Uterus (tissue), 4 donors: ENCODE results near the gene LAMB3. TPM values are rescaled to one million over a fixed set of nuclear protein-coding genes. Genes with fewer than 3 reads are reported as not detected.

ENCODE experiments used
- DNase-seq, 2 donors: peaks; one replicate each; pipeline ENCODE4 v3.0.0-alpha.2; 2019 to 2020
- H3K27ac ChIP-seq, 2 donors: fragments of 200-600 bp; sonication (generic); 1 replicate in 1 of 2; 2 replicates in 1 of 2; pipeline ENCODE4 v1.5.1; 2016 to 2018
- H3K27me3 ChIP-seq, 2 donors: fragments of 200-600 bp; sonication (generic); one replicate each; pipeline ENCODE4 v1.5.1; 2018 to 2019; ENCODE audit warnings: control low read depth in 1 of 2
- H3K36me3 ChIP-seq, 2 donors: fragments of 200-600 bp; sonication (generic); one replicate each; pipeline ENCODE4 v1.5.1; 2019; ENCODE audit warnings: control low read depth in 1 of 2
- H3K4me1 ChIP-seq, 2 donors: fragments of 200-600 bp; sonication (generic); one replicate each; pipeline ENCODE4 v1.5.1; 2018 to 2019; ENCODE audit warnings: control low read depth in 1 of 2
- H3K4me3 ChIP-seq, 2 donors: fragments of 200-600 bp; sonication (generic); 1 replicate in 1 of 2; 2 replicates in 1 of 2; pipeline ENCODE4 v1.5.1; 2018 to 2019; ENCODE audit warnings: mild to moderate bottlenecking in 1 of 2
- H3K9me3 ChIP-seq, 2 donors: fragments of 200-600 bp; sonication (generic); one replicate each; pipeline ENCODE4 v1.5.1; 2019; ENCODE audit warnings: control low read depth in 1 of 2
- POLR2A ChIP-seq, 2 donors: fragments of 450-650 bp; IDR thresholded peaks; one replicate each; pipeline ENCODE4 v1.6.1; 2016; ENCODE audit warnings: antibody characterized with exemption in 2 of 2, mild to moderate bottlenecking in 1 of 2, moderate library complexity in 1 of 2
- intact Hi-C: fragments of 100-400 bp; cut with DNase I; formaldehyde crosslinking; loops from one replicate; pipeline ENCODE4 v1.15.1; 2023; ENCODE audit warnings: low total_unique reads
- total RNA-seq, 4 donors: library from RNA; depleted of rRNA in 3 of 4; stranded (reverse); fragments of >200 nt in 3 of 4; gene quantifications; one replicate each; pipeline versions ENCODE4 v1.1.0 to v1.2.4, GENCODE V29; 2014 to 2023
- TF ChIP-seq, protein P1 (sequence below), 4 experiments: fragments of 200-600 bp in 2 of 4; fragments of 450-650 bp in 2 of 4; sonication (generic) in 2 of 4; IDR thresholded peaks; one replicate each; pipeline ENCODE4 v1.5.1; 2016 to 2019; ENCODE audit warnings: antibody characterized with exemption in 4 of 4, mild to moderate bottlenecking in 2 of 4, moderate library complexity in 1 of 4
- donor health status: DM: yes; HTN: yes; CAD: no.

The LAMB3 gene
- total RNA-seq, 4 donors from 2014 or later, result under 0.01 to 17.4 (median 0.37) TPM; not detected in 1

DNA sequence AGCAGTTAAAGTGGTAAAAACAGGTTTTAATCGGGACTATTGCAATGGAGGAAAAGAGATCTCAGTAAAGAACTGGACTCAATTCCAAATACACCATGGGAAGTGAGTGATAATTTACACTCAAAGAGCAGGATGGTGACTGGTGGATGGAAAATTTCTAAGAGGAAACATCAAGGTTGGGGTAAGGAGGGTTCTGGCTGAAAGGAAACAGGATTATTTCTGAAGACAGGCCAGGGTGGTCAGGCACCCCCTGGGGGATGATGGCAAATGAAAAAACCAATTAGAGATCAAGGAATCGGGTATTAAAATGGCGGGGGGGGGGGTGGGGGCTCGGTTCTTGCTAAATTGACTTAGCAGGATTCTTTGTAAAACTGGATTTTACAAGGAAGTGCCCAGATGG, 40.1 kb upstream of the LAMB3 start:
- TF ChIP-seq POLR2A (IDR thresholded peaks at IDR 0.05), result no peak
- TF ChIP-seq, protein P1, sequence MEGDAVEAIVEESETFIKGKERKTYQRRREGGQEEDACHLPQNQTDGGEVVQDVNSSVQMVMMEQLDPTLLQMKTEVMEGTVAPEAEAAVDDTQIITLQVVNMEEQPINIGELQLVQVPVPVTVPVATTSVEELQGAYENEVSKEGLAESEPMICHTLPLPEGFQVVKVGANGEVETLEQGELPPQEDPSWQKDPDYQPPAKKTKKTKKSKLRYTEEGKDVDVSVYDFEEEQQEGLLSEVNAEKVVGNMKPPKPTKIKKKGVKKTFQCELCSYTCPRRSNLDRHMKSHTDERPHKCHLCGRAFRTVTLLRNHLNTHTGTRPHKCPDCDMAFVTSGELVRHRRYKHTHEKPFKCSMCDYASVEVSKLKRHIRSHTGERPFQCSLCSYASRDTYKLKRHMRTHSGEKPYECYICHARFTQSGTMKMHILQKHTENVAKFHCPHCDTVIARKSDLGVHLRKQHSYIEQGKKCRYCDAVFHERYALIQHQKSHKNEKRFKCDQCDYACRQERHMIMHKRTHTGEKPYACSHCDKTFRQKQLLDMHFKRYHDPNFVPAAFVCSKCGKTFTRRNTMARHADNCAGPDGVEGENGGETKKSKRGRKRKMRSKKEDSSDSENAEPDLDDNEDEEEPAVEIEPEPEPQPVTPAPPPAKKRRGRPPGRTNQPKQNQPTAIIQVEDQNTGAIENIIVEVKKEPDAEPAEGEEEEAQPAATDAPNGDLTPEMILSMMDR (IDR thresholded peaks at IDR 0.05), result no peak
- no peak for DNase-seq
- Histone ChIP-seq H3K36me3 (no peaks in the 10 kb centered on the region), H3K27me3 (no peaks in the 10 kb centered on the region), H3K4me3 (no peak overlapping the region), H3K4me1 (no peaks in the 10 kb centered on the region), H3K9me3 (no peaks in the 10 kb centered on the region), H3K27ac (peak overlapping the region in 1 of 2 donors; percentile 10)
- intact Hi-C loops, result no loop called here

DNA sequence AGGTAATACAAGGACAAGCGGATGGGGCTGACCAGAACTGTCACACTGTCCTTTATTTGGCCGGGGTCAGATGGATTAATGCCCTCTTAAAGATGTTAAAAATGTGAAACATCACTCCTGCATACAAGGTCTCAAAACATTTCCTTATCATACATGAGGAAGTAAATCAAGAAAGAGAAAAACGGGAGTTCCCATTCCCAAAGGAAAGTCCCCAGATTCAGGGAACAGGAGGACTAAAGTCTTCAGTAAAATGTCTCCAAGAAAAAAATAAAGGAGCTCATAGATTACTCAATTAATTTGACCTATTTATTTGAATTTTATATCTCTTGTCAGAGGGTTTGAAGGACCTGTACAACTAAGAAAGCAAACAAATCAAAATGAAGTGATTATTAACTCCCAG, 39.0 kb upstream of the LAMB3 start:
- Histone ChIP-seq H3K27ac (no peak overlapping the region), H3K9me3 (no peaks in the 10 kb centered on the region), H3K27me3 (no peaks in the 10 kb centered on the region), H3K4me3 (no peak overlapping the region), H3K4me1 (no peaks in the 10 kb centered on the region), H3K36me3 (no peaks in the 10 kb centered on the region)
- DNase-seq, result no peak
- TF ChIP-seq, protein P1 (IDR thresholded peaks at IDR 0.05), result no peak
- no peak for TF ChIP-seq POLR2A (IDR thresholded peaks at IDR 0.05)
- intact Hi-C loops, result no loop called here

DNA sequence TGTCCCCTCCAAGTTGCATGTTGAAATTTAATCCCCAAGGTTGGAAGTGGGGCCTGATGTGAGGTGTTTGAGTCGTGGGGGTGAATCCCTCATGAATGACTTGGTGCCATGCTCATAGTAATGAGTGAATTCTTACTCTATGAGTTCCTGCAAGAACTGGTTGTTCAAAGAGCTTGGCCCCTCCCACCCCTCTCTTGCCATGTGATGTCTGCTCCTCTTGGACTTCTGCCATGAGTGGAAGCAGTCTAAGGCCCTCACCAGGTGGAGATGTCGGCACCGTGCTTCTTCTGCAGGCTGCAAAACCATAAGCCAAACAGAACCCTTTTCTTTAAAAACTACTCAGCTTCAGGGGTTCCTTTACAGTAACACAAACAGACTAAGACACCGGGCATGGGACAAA, 37.3 kb upstream of the LAMB3 start:
- DNase-seq, result no peak
- no peak for TF ChIP-seq POLR2A (IDR thresholded peaks at IDR 0.05)
- TF ChIP-seq, protein P1 (IDR thresholded peaks at IDR 0.05), result no peak
- Histone ChIP-seq H3K4me3 (no peak overlapping the region), H3K4me1 (no peaks in the 10 kb centered on the region), H3K27me3 (no peaks in the 10 kb centered on the region), H3K27ac (no peak overlapping the region), H3K9me3 (no peaks in the 10 kb centered on the region), H3K36me3 (no peaks in the 10 kb centered on the region)
- intact Hi-C loops, result loop anchor here (5.0 kb wide), 1 partner anchor 107 kb away; the partner anchor contains the start of gene CAMK1G

DNA sequence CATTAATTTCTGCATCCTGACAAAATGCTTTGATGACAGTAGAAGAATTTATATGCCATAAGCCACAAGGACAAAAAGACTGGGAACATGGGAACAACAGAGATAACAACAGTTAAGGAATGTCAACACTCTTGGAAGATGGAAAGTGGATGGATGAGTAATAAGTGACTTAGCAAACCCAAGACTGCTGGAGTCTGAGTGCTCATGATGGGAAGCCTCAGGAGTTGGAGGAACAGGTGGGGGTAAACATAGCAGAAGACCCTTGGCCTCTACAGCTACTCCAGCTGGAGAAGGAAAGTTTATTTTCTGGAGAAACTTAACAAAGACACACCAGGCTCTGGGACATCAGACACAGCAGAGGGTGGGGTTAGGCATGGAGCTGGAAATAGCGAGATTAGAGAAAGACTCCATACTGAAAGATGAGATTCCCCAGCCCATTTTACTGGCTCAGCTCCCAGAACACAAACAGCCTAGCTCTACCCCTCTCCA, 36.6 kb upstream of the LAMB3 start:
- Histone ChIP-seq H3K36me3 (no peaks in the 10 kb centered on the region), H3K9me3 (no peaks in the 10 kb centered on the region), H3K27ac (no peak overlapping the region), H3K4me1 (no peaks in the 10 kb centered on the region), H3K27me3 (no peaks in the 10 kb centered on the region), H3K4me3 (no peak overlapping the region)
- no peak for DNase-seq
- TF ChIP-seq, protein P1 (IDR thresholded peaks at IDR 0.05), result no peak
- TF ChIP-seq POLR2A (IDR thresholded peaks at IDR 0.05), result no peak
- intact Hi-C loops, result loop anchor here (5.0 kb wide), 1 partner anchor 106 kb away; the partner anchor contains the start of gene CAMK1G

- Histone ChIP-seq H3K27ac (no peak overlapping the region), H3K36me3 (no peaks in the 10 kb centered on the region), H3K4me3 (no peak overlapping the region), H3K4me1 (no peaks in the 10 kb centered on the region), H3K27me3 (no peaks in the 10 kb centered on the region), H3K9me3 (no peaks in the 10 kb centered on the region)
- DNase-seq, result no peak
- TF ChIP-seq, protein P1 (IDR thresholded peaks at IDR 0.05), result no peak
- no peak for TF ChIP-seq POLR2A (IDR thresholded peaks at IDR 0.05)
- intact Hi-C loops, result loop anchor here (5.0 kb wide), 1 partner anchor 104 kb away; the partner anchor contains the start of gene CAMK1G
These were observed 34.1 kb upstream of the LAMB3 start for GRCh38 chr1:209686322-209686721.
